Heart left ventricle (tissue), 13 donors: ENCODE measurements around the gene RGL1.

Experiments
- CTCF ChIP-seq, 12 donors: fragments of 200-600 bp; sonication (generic) in 4 of 12; IDR thresholded peaks; one replicate each; pipeline versions ENCODE4 v1.5.0 to v1.8.0; 2018 to 2022; ENCODE audit warnings: antibody characterized with exemption in 12 of 12, mild to moderate bottlenecking in 5 of 12
- POLR2A ChIP-seq, 2 donors: fragments of 450-650 bp; IDR thresholded peaks; one replicate each; pipeline ENCODE4 v1.6.1; 2017; ENCODE audit warnings: antibody characterized with exemption in 2 of 2, mild to moderate bottlenecking in 2 of 2, moderate library complexity in 2 of 2
- donor health status: ischemic (EF 13 %, LVEDD 7.1; RV severe dilation, severe dysfunction).
- donor health status: DM: no; HTN: yes; CAD: no.
- donor health status: DM: no; HTN: no; CAD: no.
- donor health status: ischemic (EF 25% LVEDD 6.9; RV normal size, moderate dysfunction).
- donor health status: ischemic (EF 25% LVEDD 5.7; RV mildly dilated, moderate dysfunction).
- donor health status: ischemic (EF 35%, LVEDD 5.7; RV mildly dilated, moderate dysfunction).
- donor health status: nonischemic (EF 11% LVEDD 7.7; RV severe dilation, severe dysfunction).
- donor health status: DM: yes; HTN: yes; CAD: no.
- donor health status: PGD.
- donor health status: ischemic (EF 29% LVEDD 5.4; RV normal size, mild dysfunction).
- donor health status: nonischemic (EF 23%, LVEDD 6.1; RV moderate dilation, normal function).

- TF ChIP-seq POLR2A (IDR thresholded peaks at IDR 0.05) (no peak), CTCF (IDR thresholded peaks at IDR 0.05) (no peak)
These were observed 128.7 kb downstream of the RGL1 start for GRCh38 chr1:183933528-183934179.
